DMS53 treated with DMSO at 0.1 percent for 48 hours (cell line): ENCODE data around the gene ANKRD52.

Experiments used
- DNase-seq: peaks from one replicate; lab custom pipeline; 2025; ENCODE audit not compliant: unreplicated experiment; lab: John Stamatoyannopoulos, UW

The ANKRD52 gene

DNA sequence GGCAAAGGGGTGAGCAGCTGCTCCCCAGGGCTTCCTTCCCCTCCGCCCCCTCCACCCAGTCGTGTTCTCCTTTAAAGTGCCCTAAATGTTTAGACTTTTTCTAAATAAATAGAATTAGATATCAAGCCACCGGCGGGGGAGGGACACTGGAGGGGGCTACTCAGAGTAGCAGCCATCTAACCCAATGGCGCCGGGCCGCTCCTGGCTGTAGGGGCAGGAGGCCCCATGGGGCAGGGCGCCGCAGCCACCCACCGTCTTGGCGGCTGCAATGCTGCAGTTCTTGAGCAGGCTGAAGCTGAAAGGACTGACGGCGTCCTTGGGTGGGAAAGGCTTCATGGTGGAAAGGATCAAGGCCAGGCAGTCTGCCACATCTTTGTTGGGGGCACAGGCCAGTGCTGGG is 15.2 kb downstream of the ANKRD52 start:
- DNase-seq: no peak

DNA sequence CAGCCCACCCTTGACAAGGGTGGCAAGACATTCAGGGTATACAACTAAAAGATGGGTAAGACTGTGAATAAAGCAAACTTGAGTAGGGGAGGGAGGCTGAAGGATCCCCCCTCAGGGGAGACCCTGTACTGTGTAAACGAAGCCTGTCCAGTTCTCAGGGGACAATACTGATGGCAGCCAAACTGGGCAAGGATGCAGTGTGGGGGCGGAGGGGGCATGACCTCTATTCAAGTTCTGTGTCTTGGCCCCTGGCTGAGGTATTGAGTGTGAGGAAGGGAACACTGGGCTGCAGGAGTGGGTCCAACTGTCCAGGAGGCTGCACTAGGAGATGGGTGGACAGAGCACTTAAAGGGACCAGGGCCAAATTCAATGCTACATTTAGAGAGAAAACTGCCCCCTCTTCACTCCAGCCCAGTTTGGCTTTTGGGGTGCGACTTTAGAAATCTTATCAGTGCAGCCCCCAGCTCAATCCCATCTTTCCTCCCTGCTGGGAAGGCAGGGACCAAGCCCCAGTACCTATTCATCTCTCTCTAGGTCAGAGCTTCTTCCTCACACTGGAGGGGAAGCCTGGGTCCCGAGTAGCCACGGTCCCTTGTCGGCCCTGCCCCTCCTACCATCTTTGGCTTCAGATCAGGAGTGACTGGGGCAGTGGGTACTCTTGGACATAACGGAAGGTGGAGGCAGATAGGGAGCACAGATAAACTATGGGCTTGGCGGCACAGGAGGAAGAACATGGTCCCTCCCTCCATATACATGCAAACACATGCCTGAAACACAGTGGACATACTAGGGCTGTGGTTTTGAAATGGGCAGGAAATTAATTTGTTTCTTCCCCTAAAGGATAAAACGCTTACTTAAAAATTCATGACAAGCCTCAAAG is 16.5 kb downstream of the ANKRD52 start:
- no peak for DNase-seq

DNA sequence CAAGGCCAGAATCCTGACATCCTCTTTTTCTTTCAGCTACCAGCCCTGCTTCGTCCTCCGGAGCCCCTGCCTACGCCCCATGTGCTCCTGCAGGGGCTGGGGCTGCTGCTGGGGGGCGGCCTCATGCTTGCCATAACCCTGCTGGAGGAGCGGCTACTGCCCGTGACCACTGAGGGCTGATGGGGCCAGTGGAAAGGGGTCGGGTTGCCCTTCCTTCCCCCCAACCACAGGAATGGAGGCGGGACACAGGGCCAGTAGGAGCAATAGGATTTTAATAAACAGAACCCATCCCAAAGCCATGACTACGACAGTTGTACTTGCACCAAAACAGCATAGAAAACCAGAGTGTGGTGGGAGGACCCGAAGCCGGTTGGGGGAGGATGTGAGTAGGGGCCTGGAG is 20.6 kb downstream of the ANKRD52 start:
- no peak for DNase-seq

DNA sequence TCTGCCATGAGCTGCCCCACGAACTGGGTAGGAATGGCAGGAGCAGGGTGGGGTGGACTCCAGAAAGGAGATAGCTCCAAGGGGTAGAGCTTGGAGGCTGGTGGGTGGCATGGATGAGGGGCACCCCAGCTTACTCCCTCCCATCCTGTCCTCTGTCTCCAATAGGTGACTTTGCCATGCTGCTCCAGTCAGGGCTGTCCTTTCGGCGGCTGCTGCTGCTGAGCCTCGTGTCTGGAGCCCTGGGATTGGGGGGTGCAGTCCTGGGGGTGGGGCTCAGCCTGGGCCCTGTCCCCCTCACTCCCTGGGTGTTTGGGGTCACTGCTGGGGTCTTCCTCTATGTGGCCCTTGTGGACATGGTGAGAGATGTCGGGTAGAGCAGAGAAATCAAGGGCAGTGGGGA is 21.2 kb downstream of the ANKRD52 start:
- DNase-seq: no peak

GRCh38 chr12:56236091-56236490 is 22.1 kb downstream of the ANKRD52 start:
- no peak for DNase-seq

GRCh38 chr12:56234746-56235436 is 23.3 kb downstream of the ANKRD52 start:
- DNase-seq: no peak

- DNase-seq: no peak
Observed at GRCh38 chr12:56231184-56231582, 27.0 kb downstream of the ANKRD52 start.

DNA sequence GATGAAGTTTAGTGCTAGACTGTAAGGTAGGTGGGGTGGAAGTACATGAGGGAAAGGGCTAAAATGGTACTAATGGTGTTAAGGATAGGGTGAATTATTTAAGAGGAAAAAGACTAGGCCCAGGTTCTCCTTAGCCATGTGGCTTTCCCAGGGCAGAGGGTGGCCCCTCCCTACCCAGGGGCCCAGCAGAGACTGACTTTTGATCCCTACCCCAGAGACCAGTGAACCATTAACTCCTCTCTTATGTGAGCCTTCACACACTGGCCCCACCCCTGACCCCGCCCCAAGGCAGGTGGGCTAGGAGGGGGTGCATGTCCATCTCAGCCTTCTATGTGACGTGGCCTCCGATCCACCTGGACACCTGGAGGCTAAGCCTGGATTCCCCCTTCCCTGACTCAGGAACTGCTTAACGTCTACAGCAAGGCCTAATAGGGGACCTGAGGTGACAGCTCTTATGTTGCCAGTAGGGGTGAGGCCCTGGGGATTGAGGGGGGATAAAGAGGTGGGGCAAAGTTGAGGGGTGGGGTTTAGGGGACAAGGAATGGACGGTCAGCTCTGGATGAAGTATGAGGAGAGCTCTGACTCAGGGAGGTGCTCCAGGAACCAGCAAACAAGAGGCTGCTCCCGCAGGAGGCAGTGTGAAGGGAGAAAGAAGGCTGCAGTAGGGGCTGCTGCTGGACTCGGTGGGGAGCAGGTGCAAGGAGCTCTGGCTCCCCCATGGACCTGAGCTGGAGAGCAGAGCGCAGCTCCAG is 27.6 kb downstream of the ANKRD52 start:
- peak; percentile 30 for DNase-seq

DNA sequence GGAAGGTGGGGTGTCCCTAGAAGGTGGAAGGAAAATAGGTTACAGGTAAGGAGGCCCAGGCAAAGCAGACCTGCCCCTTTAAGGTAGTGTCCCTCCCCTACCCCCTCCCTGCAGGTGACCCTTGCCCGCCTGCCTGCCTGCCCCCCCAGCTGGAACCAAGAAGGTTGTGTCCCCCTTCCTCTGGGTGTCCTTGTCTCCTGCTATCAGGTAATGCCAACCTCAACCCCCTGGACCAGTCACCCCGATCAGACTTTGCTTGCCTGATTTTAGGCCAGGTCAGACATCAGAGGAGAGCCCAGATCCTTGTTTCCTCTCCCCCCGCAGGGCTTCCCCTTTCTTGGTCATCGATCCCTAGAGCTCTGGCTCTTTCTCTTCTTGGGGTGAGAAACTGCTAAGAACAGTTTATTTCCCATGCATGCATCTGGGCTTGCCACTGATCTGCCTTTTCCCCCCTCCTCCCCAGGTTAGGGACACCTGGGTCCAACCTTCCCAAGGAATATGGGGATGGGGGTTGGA is 28.2 kb downstream of the ANKRD52 start, which contains the start of gene SLC39A5:
TSS of gene SLC39A5 (plus strand) at position 136 of the 516 bp plus-strand sequence. CDS start 1,224 bp downstream, outside the sequence.
- DNase-seq: no peak

- DNase-seq: no peak
Observed at GRCh38 chr12:56229082-56229481, 29.1 kb downstream of the ANKRD52 start.

DNA sequence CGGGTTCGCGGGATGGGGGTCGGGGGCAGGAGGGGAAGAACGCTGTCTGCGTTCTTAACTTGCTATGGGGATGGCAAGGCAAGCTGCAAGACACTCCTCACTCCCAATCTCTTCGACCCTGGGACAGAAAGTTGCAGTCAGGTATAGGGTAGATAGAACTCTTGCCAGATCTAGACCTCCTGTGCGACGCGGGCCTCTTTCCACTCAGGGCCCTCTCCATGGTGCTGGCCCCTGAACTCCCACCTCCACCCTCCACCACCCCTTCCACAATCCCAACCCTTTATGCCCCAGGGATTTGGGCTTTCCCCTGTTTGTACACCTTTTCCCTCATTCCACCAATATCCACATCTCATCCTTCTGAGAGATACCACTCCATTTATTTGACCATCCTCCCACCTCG is 33.2 kb downstream of the ANKRD52 start:
- no peak for DNase-seq

- peak; percentile 97 for DNase-seq
Observed at GRCh38 chr12:56224102-56224701, 34.0 kb downstream of the ANKRD52 start, which contains the start of gene NABP2. Gene NABP2, plus strand, starts transcription at chr12:56224342. Its CDS starts 515 bp downstream, at chr12:56224857.

- DNase-seq: no peak
Observed at GRCh38 chr12:56223571-56224101, 34.5 kb downstream of the ANKRD52 start.

DNA sequence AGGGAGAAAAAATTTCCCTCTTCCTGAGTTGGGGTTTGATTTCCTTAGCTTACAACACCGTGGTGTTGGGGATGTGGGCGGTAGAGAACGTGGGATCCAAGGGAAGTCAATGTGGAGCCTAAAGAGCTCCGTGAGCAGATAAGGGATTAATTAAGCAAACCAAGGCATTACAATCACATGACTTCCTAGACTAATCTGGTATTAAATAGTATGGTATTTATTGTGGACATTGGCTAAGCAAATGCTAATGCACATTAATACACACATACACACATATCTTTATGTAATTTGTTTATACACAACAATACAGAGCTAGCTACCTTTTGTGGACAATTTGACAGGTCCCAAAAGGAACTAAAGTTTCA is 35.7 kb downstream of the ANKRD52 start:
- DNase-seq: no peak

- peak; percentile 95 for DNase-seq
Observed at GRCh38 chr12:56221757-56222530, 36.2 kb downstream of the ANKRD52 start, which contains the start of gene RNF41. Gene RNF41, minus strand, starts transcription at chr12:56221922. Its CDS starts 7,875 bp downstream, at chr12:56214047.

GRCh38 chr12:56221232-56221756 is 36.9 kb downstream of the ANKRD52 start:
- DNase-seq: no peak

DNA sequence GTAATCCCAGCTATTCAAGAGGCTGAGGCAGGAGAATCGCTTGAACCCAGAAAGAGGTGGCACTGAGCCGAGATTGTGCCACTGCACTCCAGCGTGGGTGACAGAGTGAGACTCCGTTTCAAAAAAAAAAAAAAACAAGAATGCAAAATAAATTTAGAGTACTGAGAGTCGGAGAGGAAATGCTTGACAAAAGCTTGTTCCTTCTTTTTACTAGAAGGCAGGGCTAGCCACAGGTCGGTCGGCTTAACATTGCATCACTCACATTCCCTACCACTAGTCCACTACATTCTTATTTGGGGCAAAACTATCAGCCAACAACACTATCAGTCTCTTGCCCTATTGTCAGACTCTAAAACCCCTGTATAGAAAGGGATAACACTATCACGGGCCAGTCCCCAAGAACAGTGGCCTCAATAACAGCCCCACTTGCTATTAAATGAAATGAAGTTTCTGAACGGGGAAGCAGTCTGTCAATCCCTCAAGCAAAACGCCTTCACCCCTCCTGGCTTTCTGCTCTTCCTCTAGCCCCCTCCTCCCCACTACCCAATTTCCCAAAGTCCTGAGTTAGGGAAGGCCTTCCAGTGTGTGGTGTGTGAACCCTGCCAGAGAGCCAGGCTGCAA is 37.5 kb downstream of the ANKRD52 start:
- DNase-seq: no peak

DNA sequence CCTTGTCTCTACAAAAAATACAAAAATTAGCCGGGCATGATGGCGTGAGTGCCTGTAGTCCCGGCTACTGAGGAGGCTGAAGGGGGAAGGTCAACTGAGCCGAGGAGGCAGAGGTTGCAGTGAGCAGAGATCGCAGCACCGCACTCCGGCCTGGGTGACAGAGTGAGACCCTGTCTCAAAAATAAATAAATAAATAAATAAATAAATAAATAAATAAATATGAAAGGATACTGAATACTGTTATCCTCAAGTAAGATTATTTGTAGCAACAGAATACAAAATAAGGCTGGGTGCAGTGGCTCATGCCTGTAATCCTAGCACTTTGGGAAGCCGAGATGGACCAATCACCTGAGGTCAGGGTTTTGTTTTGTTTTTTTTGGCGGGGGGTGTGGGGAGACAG is 38.3 kb downstream of the ANKRD52 start:
- DNase-seq: no peak

DNA sequence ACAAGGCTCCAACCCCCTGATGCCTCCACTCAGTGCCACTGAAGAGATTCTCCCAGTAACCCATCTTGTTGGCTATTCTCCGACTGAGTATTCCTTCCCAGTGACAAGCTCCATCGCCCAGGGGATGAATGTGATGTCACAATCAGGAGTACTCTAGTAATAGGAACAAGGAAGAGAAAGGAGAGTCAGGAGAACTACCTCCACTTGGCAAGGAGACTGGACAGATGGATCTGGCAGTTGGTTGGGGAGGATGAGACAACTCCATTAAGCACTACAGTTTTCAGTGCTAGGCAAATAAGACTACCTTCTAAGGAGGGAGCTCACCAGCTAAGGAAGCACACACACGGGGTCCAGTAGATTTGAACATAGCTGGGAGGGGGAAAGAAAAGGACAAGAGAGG is 41.7 kb downstream of the ANKRD52 start:
- DNase-seq: no peak
